PC-3 (cell line): ENCODE measurements around the gene PRXL2B. TPM values are rescaled to one million over a fixed set of nuclear protein-coding genes. Genes with fewer than 3 reads are reported as not detected.

ENCODE experiments used
- ATAC-seq: fragments of 200-7000 bp; cut with Tn5 transposase; 2 replicates; pipeline ENCODE4 v1.9.1; 2020; ENCODE audit warnings: mild to moderate bottlenecking, moderate library complexity
- BruUV-seq: library from RNA; stranded (reverse); fragments of 400-500 nt; replicated peaks from 2 replicates; lab custom pipeline; 2021; lab: Mats Ljungman, UMichigan
- CTCF ChIA-PET: fragments of 300-600 bp; sonication (Branson Sonifier 250); formaldehyde crosslinking; loops from one replicate; lab custom pipeline; 2022; ENCODE audit warnings: antibody characterized with exemption; lab: Charles Lee
- POLR2A ChIA-PET: fragments of 300-600 bp; sonication (Branson Sonifier 250); formaldehyde crosslinking; loops from one replicate; lab custom pipeline; 2022; ENCODE audit warnings: antibody characterized with exemption; ENCODE audit not compliant: unreplicated experiment; lab: Charles Lee
- DNase-seq: peaks from one replicate; pipeline ENCODE4 v3.0.0-alpha.2; 2015
- H2AFZ ChIP-seq: fragments of 300-600 bp; sonication (generic); 2 replicates; pipeline ENCODE4 v1.6.0; 2016; ENCODE audit warnings: antibody characterized with exemption, low read length
- H3F3A ChIP-seq: fragments of 300-600 bp; sonication (generic); one replicate; pipeline ENCODE4 v1.6.0; 2017; ENCODE audit warnings: antibody characterized with exemption, low read length, control low read depth, mild to moderate bottlenecking; ENCODE audit not compliant: unreplicated experiment
- H3K27ac ChIP-seq: fragments of 300-600 bp; sonication (generic); 2 replicates; pipeline ENCODE4 v1.5.1; 2016; ENCODE audit warnings: mild to moderate bottlenecking, low read length
- H3K27me3 ChIP-seq: fragments of 300-600 bp; sonication (generic); 2 replicates; pipeline ENCODE4 v1.6.1; 2016; ENCODE audit warnings: low read length, mixed read lengths
- H3K36me3 ChIP-seq: fragments of 300-600 bp; sonication (generic); 2 replicates; pipeline ENCODE4 v1.6.1; 2016; ENCODE audit warnings: low read depth, mixed run types, low read length, mixed read lengths
- H3K4me1 ChIP-seq: fragments of 300-600 bp; sonication (generic); 2 replicates; pipeline ENCODE4 v1.5.1; 2016; ENCODE audit warnings: low read length; ENCODE audit not compliant: insufficient read depth
- H3K4me2 ChIP-seq: fragments of 300-600 bp; sonication (generic); 2 replicates; pipeline ENCODE4 v1.6.0; 2016; ENCODE audit warnings: low read length
- H3K4me3 ChIP-seq: fragments of 300-600 bp; sonication (generic); 2 replicates; pipeline ENCODE4 v1.5.1; 2016; ENCODE audit warnings: mild to moderate bottlenecking, low read length, mixed read lengths
- H3K79me2 ChIP-seq: fragments of 300-600 bp; sonication (generic); 2 replicates; pipeline ENCODE4 v1.6.1; 2017; ENCODE audit warnings: low read length, mixed read lengths
- H3K9ac ChIP-seq: fragments of 300-600 bp; sonication (generic); 2 replicates; pipeline ENCODE4 v1.6.0; 2016; ENCODE audit warnings: mild to moderate bottlenecking, low read length
- H3K9me2 ChIP-seq: fragments of 300-600 bp; sonication (generic); replicated peaks from 2 replicates; pipeline ENCODE4 v1.6.1; 2016; ENCODE audit warnings: mixed run types, low read length, mixed read lengths
- H3K9me3 ChIP-seq: fragments of 300-600 bp; sonication (generic); 2 replicates; pipeline ENCODE4 v1.6.1; 2016; ENCODE audit warnings: low read length, mixed read lengths
- H4K20me1 ChIP-seq: fragments of 300-600 bp; sonication (generic); 2 replicates; pipeline ENCODE4 v1.6.1; 2016; ENCODE audit warnings: low read length, mixed read lengths
- EZH2 ChIP-seq: fragments of 300-600 bp; sonication (generic); IDR thresholded peaks from one replicate; pipeline ENCODE4 v1.6.1; 2017; ENCODE audit warnings: antibody characterized with exemption, mild to moderate bottlenecking, low read length; ENCODE audit not compliant: unreplicated experiment
- EZH2phosphoT487 ChIP-seq: fragments of 300-600 bp; sonication (generic); IDR thresholded peaks from 2 replicates; pipeline ENCODE4 v1.6.1; 2018; ENCODE audit warnings: mild to moderate bottlenecking, antibody characterized with exemption, low read length, borderline replicate concordance
- intact Hi-C: fragments of 100-400 bp; cut with micrococcal nuclease; formaldehyde crosslinking; loops from 2 replicates; pipeline ENCODE4 v1.9.0; 2023
- total RNA-seq: library from RNA; depleted of rRNA; stranded (reverse); fragments of >200 nt; gene quantifications from 2 replicates; pipeline ENCODE4 v1.2.3, GENCODE V29; 2014
- TF ChIP-seq, protein P1 (sequence below): fragments of 300-600 bp; sonication (generic); conservative IDR thresholded peaks from 2 replicates; pipeline ENCODE4 v1.5.1; 2017; ENCODE audit warnings: antibody characterized with exemption, low read depth, mild to moderate bottlenecking, low read length

The PRXL2B gene
- total RNA-seq, 1 experiment from 2014 or later, result 75.0 TPM

DNA sequence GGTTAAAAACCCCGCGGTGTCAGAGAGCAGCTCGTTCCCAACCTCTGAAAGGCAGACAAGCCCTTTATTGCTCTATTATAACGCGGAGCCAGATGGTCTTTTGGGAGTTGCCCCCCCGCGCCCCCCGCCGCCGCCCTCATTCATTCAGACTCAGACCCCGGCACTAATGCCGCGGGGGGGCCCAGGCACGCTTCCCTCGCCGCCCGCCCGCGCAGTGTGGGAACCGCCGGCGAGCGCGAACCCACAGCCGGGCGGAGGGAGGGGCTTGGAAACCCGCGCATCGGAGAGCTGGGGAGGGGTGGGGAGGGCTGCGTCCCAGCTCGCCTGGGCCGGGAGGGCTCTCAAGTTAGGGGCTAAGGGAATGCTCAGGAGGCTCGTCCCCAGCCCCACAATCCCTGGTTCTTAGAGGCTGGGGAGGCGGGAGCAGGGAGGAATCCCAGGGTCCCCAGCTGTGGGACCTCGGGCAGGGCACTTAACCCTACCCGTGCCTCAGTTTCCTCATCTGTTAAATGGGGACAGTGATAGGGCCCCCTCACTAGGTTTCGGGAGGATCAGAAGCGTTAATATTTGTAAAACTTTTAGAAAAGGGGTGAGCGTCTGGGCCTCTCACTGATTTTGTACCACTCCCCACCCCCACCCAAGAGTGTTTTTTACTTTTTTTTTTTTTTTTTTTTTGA lies 45.6 kb upstream of the PRXL2B start:
- Histone ChIP-seq H4K20me1 (no peaks in the 10 kb centered on the region), H3K27ac (no peak overlapping the region), H3K36me3 (no peaks in the 10 kb centered on the region), H3K9me2 (no peaks in the 10 kb centered on the region), H3K9ac (no peak overlapping the region), H3K79me2 (no peaks in the 10 kb centered on the region), H3K9me3 (no peaks in the 10 kb centered on the region), H3K4me1 (peaks cover 6% of the 10 kb centered on the region), H2AFZ (no peak overlapping the region), H3F3A (no peaks in the 10 kb centered on the region), H3K4me2 (no peak overlapping the region), H3K4me3 (no peak overlapping the region), H3K27me3 (no peaks in the 10 kb centered on the region)
- no peak for ATAC-seq
- no peak for DNase-seq
- TF ChIP-seq, protein P1, sequence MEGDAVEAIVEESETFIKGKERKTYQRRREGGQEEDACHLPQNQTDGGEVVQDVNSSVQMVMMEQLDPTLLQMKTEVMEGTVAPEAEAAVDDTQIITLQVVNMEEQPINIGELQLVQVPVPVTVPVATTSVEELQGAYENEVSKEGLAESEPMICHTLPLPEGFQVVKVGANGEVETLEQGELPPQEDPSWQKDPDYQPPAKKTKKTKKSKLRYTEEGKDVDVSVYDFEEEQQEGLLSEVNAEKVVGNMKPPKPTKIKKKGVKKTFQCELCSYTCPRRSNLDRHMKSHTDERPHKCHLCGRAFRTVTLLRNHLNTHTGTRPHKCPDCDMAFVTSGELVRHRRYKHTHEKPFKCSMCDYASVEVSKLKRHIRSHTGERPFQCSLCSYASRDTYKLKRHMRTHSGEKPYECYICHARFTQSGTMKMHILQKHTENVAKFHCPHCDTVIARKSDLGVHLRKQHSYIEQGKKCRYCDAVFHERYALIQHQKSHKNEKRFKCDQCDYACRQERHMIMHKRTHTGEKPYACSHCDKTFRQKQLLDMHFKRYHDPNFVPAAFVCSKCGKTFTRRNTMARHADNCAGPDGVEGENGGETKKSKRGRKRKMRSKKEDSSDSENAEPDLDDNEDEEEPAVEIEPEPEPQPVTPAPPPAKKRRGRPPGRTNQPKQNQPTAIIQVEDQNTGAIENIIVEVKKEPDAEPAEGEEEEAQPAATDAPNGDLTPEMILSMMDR, result no peak
- no peak for TF ChIP-seq EZH2
- TF ChIP-seq EZH2phosphoT487, result no peak
- ChIA-PET CTCF (no interaction called here), POLR2A (no interaction called here)
- intact Hi-C loops, result no loop called here
- BruUV-seq, result no TSS peak

DNA sequence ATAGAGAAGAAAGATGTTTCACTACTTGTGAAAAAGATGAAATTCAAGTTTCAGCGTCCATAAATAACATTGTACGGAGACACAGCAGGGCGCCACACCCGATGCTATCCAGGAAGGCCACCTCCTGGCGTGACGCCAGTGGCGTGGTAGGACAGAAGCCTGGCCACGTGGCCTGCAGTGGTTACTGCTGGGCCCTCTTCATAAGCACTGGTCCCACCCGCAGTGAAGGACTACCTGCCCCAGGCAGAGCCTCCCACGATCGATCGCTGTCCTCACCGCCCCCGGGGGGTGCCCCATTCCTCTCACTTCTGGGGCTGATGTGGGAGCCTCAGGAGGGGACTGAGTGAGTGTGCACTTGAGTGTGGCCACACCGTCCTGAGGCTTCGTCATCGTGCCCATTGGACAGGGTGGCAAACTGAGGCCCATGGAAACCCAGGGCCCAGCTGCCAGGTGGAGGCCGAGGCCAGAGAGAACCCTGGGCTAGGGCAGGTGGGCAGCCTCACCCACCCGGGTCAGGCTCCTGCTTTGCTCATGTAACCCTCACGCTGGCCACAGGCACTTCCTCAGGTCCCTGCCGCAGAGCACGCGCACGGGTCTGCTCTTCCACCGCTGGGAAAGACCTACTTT lies 44.8 kb upstream of the PRXL2B start:
- BruUV-seq, result no TSS peak
- H3K27ac ChIP-seq, result no peak overlapping the region
- ChIA-PET CTCF (no interaction called here), POLR2A (no interaction called here)
- no peaks in the 10 kb centered on the region for H3K9me3 ChIP-seq
- H3K27me3 ChIP-seq, result no peaks in the 10 kb centered on the region
- DNase-seq, result no peak
- no peak overlapping the region for H3K9ac ChIP-seq
- H3K79me2 ChIP-seq, result no peaks in the 10 kb centered on the region
- H2AFZ ChIP-seq, result no peak overlapping the region
- H3K36me3 ChIP-seq, result no peaks in the 10 kb centered on the region
- intact Hi-C loops, result no loop called here
- H3K4me1 ChIP-seq, result peaks cover 11% of the 10 kb centered on the region
- no peaks in the 10 kb centered on the region for H3F3A ChIP-seq
- H3K4me3 ChIP-seq, result no peak overlapping the region
- no peak for ATAC-seq
- TF ChIP-seq EZH2 (no peak), EZH2phosphoT487 (no peak)
- TF ChIP-seq, protein P1, result no peak
- H3K9me2 ChIP-seq, result no peaks in the 10 kb centered on the region
- H3K4me2 ChIP-seq, result no peak overlapping the region
- no peaks in the 10 kb centered on the region for H4K20me1 ChIP-seq
